COR-L47 (cell line): ENCODE data around the gene NMB.

Experiments
- DNase-seq: peaks from one replicate; lab custom pipeline; 2025; lab: John Stamatoyannopoulos, UW

NMB gene

GRCh38 chr15:84611631-84612030 is 46.4 kb downstream of the NMB start:
- DNase-seq: no peak

GRCh38 chr15:84609818-84610525 is 48.0 kb downstream of the NMB start:
- DNase-seq: no peak

GRCh38 chr15:84608707-84609284 is 49.2 kb downstream of the NMB start:
- DNase-seq: no peak

- no peak for DNase-seq
These were observed 51.3 kb downstream of the NMB start for GRCh38 chr15:84606653-84607120.

GRCh38 chr15:84605554-84605882 is 52.5 kb downstream of the NMB start:
- DNase-seq: no peak
